ENCODE measurements around the gene HCN1.

HCN1 gene

DNA sequence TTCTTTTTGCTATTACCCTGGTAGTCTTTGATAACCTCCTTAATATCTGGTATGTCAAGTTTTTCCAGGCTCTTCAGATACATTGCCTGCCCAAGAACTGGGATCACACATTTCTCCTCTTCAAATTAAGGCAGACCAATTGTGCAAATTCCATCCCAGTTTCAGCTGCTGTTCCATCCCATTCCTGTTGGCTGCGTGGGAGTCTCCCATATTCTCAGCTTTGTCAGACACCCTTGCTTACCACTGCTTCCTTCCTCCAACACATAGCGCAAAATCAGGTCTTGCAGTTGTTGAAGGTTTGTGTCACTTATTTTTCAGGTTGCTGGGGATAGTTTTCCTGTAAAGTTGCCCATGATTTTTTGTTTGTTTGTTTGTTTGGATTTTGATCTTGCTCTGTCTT lies 15.2 kb downstream of the HCN1 start:
- Histone ChIP-seq H3K27me3 (ENCODE audit: insufficient read depth, poor library complexity, severe bottlenecking) (no peaks in the 10 kb centered on the region), H3K4me3 (replicated peaks; ENCODE audit: insufficient read depth, low read length) (no peak overlapping the region), H3K27ac (replicated peaks) (no peak overlapping the region)
- TF ChIP-seq REST (IDR thresholded peaks at IDR 0.05; ENCODE audit: insufficient replicate concordance, low read depth), result no peak
- no peak for TF ChIP-seq GABPA (IDR thresholded peaks at IDR 0.05; ENCODE audit: low read depth)
- TF ChIP-seq SPI1 (IDR thresholded peaks at IDR 0.05; ENCODE audit: borderline replicate concordance, low read depth), result no peak
- no peak for TF ChIP-seq POLR2AphosphoS5 (IDR thresholded peaks at IDR 0.05; ENCODE audit: low read depth)
- TF ChIP-seq, protein P1, sequence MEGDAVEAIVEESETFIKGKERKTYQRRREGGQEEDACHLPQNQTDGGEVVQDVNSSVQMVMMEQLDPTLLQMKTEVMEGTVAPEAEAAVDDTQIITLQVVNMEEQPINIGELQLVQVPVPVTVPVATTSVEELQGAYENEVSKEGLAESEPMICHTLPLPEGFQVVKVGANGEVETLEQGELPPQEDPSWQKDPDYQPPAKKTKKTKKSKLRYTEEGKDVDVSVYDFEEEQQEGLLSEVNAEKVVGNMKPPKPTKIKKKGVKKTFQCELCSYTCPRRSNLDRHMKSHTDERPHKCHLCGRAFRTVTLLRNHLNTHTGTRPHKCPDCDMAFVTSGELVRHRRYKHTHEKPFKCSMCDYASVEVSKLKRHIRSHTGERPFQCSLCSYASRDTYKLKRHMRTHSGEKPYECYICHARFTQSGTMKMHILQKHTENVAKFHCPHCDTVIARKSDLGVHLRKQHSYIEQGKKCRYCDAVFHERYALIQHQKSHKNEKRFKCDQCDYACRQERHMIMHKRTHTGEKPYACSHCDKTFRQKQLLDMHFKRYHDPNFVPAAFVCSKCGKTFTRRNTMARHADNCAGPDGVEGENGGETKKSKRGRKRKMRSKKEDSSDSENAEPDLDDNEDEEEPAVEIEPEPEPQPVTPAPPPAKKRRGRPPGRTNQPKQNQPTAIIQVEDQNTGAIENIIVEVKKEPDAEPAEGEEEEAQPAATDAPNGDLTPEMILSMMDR (IDR thresholded peaks at IDR 0.05; ENCODE audit: insufficient read depth, low read length), result no peak
- no peak for DNase-seq (ENCODE audit: low read depth in 1 of 2, low spot score in 1 of 2)

- no peak for DNase-seq (ENCODE audit: low read depth in 1 of 2, low spot score in 1 of 2)
- Histone ChIP-seq H3K27ac (replicated peaks) (no peak overlapping the region), H3K27me3 (ENCODE audit: insufficient read depth, poor library complexity, severe bottlenecking) (no peaks in the 10 kb centered on the region), H3K4me3 (replicated peaks; ENCODE audit: insufficient read depth, low read length) (no peak overlapping the region)
- TF ChIP-seq REST (IDR thresholded peaks at IDR 0.05; ENCODE audit: insufficient replicate concordance, low read depth), result no peak
- no peak for TF ChIP-seq GABPA (IDR thresholded peaks at IDR 0.05; ENCODE audit: low read depth)
- TF ChIP-seq, protein P1 (IDR thresholded peaks at IDR 0.05; ENCODE audit: insufficient read depth, low read length), result no peak
- TF ChIP-seq POLR2AphosphoS5 (IDR thresholded peaks at IDR 0.05; ENCODE audit: low read depth), result no peak
- no peak for TF ChIP-seq SPI1 (IDR thresholded peaks at IDR 0.05; ENCODE audit: borderline replicate concordance, low read depth)
These were observed 18.7 kb downstream of the HCN1 start for GRCh38 chr5:45677524-45677923.

- no peak for DNase-seq (ENCODE audit: low read depth in 1 of 2, low spot score in 1 of 2)
- Histone ChIP-seq H3K27me3 (ENCODE audit: insufficient read depth, poor library complexity, severe bottlenecking) (no peaks in the 10 kb centered on the region), H3K27ac (replicated peaks) (no peak overlapping the region), H3K4me3 (replicated peaks; ENCODE audit: insufficient read depth, low read length) (no peak overlapping the region)
- TF ChIP-seq SPI1 (IDR thresholded peaks at IDR 0.05; ENCODE audit: borderline replicate concordance, low read depth) (no peak), POLR2AphosphoS5 (IDR thresholded peaks at IDR 0.05; ENCODE audit: low read depth) (no peak), GABPA (IDR thresholded peaks at IDR 0.05; ENCODE audit: low read depth) (no peak), REST (IDR thresholded peaks at IDR 0.05; ENCODE audit: insufficient replicate concordance, low read depth) (no peak)
- TF ChIP-seq, protein P1 (IDR thresholded peaks at IDR 0.05; ENCODE audit: insufficient read depth, low read length), result no peak
These were observed 23.9 kb downstream of the HCN1 start for GRCh38 chr5:45672271-45672670.

All from HL-60 (cell line).